Bronchial epithelial cell (primary cell): ENCODE measurements around the gene TUBB3. TPM values are rescaled to one million over a fixed set of nuclear protein-coding genes. Genes with fewer than 3 reads are reported as not detected.
"Not testable (repeated sequence)": the region's sequence is repeated elsewhere in the genome, so short reads cannot be mapped to it uniquely, and the experiment has no call there.

Experiments used
- DNase-seq: peaks from one replicate; pipeline ENCODE4 v3.0.0-alpha.2; 2010; ENCODE audit warnings: low read depth
- FAIRE-seq: peaks from 2 replicates; lab custom pipeline; 2011; peaks lifted over from hg19 to GRCh38; lab: Jason Lieb, UNC
- H3K27me3 ChIP-seq: 2 replicates; pipeline ENCODE4 v1.5.1; 2011; ENCODE audit warnings: low read length; ENCODE audit not compliant: control insufficient read depth, insufficient read depth
- H3K36me3 ChIP-seq: 2 replicates; pipeline ENCODE4 v1.5.1; 2011; ENCODE audit warnings: low read length; ENCODE audit not compliant: control insufficient read depth, insufficient read depth
- H3K4me3 ChIP-seq: 2 replicates; pipeline ENCODE4 v1.5.1; 2011; ENCODE audit warnings: mild to moderate bottlenecking, low read depth, low read length, control low read depth
- total RNA-seq: library from RNA; depleted of rRNA; stranded (reverse); fragments of >200 nt; gene quantifications from 2 replicates; pipeline ENCODE4 v1.2.1, GENCODE V29; 2014
- TF ChIP-seq, protein P1 (sequence below): IDR thresholded peaks from 2 replicates; pipeline ENCODE4 v1.5.1; 2011; ENCODE audit warnings: mild to moderate bottlenecking, moderate library complexity, low read length, control low read depth, inconsistent platforms; ENCODE audit not compliant: insufficient read depth, severe bottlenecking

TUBB3 gene
- 23.7 and 24.5 TPM in 2 replicates for total RNA-seq

DNA sequence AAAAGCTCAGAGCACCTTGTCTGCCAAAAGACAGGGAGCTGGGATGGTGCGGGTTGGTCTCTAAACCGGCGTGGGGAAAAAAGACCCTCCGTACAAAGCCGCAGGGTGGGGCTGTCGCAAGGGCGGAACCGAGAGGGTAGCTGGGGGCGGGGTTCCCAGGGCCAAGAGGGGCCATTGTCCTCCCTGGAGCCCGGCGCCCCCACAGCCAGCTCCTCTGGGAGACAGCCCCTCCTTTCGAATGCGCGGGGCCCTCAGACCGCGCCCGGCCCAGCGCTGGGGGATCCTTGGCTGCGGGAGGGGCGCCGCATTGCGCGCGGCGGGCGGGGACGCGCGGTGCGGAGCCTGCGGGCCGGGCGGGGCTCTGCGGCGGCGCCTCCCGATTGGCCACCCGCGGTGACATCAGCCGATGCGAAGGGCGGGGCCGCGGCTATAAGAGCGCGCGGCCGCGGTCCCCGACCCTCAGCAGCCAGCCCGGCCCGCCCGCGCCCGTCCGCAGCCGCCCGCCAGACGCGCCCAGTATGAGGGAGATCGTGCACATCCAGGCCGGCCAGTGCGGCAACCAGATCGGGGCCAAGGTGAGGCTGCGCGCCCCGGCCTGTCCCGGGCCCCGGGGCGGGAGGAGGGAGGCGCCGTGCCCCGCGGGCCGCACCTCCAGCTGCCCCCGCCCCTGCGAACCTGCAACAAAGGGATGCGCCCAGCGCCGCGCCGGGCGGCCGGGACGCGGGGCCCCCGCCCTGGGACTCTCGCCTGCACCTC is at the start of gene TUBB3:
Gene TUBB3, plus strand, starts transcription at position 459 of the 756 bp plus-strand sequence. Its CDS starts 60 bp downstream, at position 519.
- Histone ChIP-seq H3K27me3 (no peaks in the 10 kb centered on the region), H3K4me3 (peak within 1 kb of the TSS; percentile 59), H3K36me3 (no peaks in the 10 kb centered on the region)
- DNase-seq (peak; percentile 47), FAIRE-seq (no peak)
- TF ChIP-seq, protein P1, sequence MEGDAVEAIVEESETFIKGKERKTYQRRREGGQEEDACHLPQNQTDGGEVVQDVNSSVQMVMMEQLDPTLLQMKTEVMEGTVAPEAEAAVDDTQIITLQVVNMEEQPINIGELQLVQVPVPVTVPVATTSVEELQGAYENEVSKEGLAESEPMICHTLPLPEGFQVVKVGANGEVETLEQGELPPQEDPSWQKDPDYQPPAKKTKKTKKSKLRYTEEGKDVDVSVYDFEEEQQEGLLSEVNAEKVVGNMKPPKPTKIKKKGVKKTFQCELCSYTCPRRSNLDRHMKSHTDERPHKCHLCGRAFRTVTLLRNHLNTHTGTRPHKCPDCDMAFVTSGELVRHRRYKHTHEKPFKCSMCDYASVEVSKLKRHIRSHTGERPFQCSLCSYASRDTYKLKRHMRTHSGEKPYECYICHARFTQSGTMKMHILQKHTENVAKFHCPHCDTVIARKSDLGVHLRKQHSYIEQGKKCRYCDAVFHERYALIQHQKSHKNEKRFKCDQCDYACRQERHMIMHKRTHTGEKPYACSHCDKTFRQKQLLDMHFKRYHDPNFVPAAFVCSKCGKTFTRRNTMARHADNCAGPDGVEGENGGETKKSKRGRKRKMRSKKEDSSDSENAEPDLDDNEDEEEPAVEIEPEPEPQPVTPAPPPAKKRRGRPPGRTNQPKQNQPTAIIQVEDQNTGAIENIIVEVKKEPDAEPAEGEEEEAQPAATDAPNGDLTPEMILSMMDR = no peak

DNA sequence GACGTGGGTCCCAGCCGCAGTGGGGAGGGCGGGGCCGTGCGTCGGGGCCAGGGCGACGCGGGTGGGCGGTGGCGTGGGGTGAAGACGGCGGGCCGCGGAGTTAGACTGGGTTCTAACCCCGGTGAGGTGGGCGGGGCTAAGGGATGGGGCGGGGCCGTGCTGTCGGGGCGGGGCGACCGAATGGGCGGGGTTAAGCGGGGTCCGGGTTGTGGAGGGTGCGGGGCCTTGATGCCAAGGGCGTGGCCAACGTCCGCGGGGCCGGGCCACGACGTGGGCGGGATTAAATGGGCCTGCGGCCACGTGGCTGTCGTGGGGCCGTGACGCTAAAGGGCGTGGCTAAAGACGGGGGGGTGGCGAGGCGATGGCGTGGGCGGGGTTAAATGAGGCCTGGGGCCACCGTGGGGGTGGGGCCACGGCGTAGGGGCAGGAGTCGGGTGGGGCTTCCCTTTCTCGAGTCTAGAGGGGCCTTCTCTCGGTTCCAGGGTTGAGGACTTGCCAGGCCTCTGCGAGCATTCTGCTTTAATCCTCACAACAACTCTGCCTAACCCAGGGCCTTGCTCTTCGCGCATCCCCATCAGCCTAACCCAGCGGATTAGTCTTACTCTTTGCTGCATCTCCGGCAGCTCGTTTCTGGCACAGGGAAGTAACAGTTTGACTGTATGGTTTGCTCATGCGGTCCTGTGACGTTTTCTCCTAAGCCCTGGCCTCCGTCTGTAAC is 49.0 kb upstream of the TUBB3 start:
- DNase-seq = peak; percentile 75
- no peak for FAIRE-seq
- Histone ChIP-seq H3K27me3 (no peaks in the 10 kb centered on the region), H3K4me3 (peak overlapping the region; percentile 97), H3K36me3 (peaks cover 11% of the 10 kb centered on the region)
- TF ChIP-seq, protein P1 = no peak

DNA sequence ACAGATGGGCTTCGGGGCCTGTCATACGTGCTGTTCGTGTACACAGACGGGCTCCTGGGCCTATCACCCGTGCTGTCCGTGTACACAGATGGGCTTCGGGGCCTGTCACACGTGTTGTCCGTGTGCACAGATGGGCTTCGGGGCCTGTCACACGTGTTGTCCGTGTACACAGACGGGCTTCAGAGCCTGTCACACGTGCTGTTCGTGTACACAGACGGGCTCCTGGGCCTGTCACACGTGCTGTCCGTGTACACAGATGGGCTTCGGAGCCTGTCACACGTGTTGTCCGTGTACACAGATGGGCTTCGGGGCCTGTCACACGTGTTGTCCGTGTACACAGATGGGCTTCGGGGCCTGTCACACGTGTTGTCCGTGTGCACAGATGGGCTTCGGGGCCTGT is 44.0 kb upstream of the TUBB3 start:
- not testable (repeated sequence) for H3K27me3 ChIP-seq, FAIRE-seq, H3K4me3 ChIP-seq, DNase-seq
- H3K36me3 ChIP-seq = peaks cover 25% of the 10 kb centered on the region

DNA sequence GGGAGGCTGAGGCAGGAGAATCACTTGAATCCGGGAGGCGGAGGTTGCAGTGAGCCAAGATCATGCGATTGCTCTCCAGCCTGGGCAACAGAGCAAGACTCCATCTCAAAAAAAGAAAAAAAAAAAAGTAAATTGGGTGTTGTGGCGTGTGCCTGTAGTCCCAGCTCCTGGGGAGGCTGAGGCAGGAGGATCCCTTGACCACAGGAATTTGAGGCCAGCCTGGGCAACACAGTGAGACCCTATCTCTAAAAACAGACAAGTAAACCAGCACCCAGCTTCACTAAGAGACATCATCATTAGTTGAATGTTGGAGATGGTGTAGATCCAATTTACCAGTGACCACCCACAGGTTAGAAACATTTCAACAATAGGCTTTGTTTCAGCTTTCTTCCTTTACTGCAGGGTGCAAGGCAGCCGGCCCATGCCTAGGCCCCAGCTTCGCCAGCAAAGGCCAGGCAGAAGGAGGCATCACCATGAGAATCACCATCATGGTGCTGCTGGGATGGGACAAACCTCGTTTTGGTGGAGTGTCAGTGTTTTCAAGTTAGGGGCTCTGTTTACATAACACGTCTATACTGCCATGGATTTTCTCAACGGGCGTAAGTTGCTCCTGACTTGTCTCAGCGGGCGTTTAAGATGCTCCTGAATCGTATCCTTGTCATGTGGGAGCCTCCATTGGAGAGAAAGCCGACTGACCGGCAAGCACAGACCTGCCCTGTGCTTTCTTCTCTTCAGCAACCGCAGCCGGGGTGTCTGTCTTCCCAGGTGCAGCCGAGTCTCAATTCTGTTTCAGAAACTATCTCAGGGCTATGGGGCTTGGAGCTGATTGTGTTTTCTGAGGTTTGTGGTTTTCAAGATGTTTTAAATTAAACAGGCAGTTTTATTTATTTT is 42.4 kb upstream of the TUBB3 start:
- FAIRE-seq (no peak), DNase-seq (peak; percentile 85)
- Histone ChIP-seq H3K27me3 (no peaks in the 10 kb centered on the region), H3K36me3 (peaks cover 28% of the 10 kb centered on the region), H3K4me3 (no peak overlapping the region)
- TF ChIP-seq, protein P1 = no peak

DNA sequence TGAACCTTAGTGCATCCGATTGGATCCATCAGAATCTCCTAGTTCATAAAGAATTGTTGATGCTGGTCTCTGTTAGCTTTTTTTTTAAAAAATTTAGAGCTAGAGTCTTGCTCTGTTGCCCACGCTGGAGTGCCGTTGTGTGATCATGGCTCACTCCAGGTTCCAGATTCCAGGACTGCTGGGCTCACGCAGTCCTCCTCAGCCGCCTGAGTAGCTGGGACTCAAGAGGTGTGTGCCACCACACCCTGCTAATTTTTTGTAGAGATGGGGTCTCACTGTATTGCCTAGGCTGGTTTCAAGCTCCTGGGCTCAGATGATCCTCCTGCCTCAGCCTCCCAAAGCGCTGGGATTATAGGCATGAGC is 41.8 kb upstream of the TUBB3 start:
- Histone ChIP-seq H3K27me3 (no peaks in the 10 kb centered on the region), H3K36me3 (peaks cover 28% of the 10 kb centered on the region), H3K4me3 (no peak overlapping the region)
- FAIRE-seq (no peak), DNase-seq (no peak)
- TF ChIP-seq, protein P1 = no peak
